DMS 273 treated with DMSO at 0.1 percent for 48 hours (cell line): ENCODE results near the gene GFY.
"Not testable (repeated sequence)": the region's sequence is repeated elsewhere in the genome, so short reads cannot be mapped to it uniquely, and the experiment has no call there.

ENCODE experiments used
- DNase-seq: peaks from one replicate; lab custom pipeline; 2025; lab: John Stamatoyannopoulos, UW

GFY gene

GRCh38 chr19:49444100-49444700, 19.0 kb downstream of the GFY start:
- DNase-seq = not testable (repeated sequence)

- DNase-seq = no peak
Observed at GRCh38 chr19:49445997-49446396, 20.8 kb downstream of the GFY start.

DNA sequence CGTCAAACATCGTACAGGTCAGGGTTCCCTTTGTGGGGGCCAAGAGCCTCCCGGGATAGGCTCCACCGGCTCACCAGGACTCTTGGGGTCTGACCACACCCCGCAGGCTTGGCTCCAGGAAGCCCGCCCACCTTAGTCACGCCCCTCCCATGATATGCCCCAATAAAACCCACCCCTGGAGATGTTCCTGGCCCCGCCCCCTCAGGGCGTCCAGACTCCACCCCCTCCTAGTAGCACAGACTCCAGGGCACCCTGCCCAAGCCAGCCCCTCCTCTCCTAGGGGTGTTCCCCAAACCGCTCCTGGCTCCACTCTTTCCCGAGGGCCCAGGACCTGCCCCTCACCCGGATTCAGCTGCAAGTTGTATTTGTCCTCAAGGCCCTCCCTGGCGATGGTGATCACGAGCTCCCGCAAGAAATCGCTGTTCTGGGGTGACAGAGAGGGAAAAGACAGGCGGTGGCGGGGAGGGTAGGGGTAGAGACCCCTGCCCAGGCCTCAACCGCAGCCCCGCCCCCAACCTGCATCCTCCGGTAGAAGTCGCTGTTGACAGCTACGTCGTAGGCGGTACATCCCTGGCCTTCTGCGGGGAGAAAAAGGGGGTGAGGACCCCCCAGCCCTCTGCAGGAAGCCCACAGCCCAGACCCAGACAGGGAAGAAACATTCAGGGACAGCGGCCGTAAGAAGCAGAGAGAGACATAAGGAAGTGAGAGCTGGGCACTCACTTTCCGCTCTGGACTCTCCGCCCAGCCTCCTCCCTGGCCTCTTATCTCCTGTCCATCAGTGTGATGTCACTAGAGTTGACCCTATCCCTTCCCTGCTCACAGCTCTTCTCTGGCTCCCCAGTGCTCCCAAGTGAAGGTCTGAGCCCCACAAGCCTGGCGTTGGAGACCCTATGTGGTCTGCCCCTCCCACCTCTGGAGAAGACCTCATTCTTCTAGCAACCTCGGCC, 22.6 kb downstream of the GFY start:
- DNase-seq = no peak

DNA sequence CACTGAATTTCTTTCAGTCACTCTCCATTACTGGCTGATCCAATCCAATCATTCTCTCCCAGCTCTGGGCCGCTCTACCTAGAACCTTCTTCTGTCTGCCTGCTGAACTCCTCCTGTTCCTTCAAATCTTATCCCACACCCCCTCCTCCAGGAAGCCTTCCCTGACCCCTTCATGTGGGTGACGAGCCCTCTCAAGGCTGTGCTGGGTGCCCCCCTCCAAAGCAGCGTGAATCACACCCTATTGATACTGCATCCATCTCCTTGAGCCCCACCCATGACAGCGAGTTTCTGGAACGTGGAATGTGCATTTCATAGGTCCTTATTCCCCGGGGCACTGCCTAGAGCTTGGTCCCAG, 23.2 kb downstream of the GFY start:
- no peak for DNase-seq

DNA sequence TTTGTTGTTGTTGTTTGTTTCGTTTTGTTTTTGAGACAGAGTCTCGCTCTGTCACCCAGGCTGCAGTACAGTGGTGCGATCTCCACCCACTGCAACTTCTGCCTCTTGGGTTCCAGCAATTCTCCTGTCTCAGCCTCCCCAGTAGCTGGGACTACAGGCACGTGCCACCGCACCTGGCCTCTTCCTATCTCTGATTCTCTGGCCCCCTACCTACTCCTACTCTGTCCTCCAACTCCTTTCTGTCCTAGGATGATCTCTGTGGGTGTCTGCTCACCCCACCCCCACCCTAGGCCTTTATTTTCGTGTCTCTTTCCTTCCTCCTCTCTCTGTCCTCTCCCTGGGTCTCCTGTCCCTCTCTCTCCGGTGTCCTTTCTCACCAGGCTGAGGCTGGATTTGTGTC, 25.2 kb downstream of the GFY start:
- no peak for DNase-seq

DNA sequence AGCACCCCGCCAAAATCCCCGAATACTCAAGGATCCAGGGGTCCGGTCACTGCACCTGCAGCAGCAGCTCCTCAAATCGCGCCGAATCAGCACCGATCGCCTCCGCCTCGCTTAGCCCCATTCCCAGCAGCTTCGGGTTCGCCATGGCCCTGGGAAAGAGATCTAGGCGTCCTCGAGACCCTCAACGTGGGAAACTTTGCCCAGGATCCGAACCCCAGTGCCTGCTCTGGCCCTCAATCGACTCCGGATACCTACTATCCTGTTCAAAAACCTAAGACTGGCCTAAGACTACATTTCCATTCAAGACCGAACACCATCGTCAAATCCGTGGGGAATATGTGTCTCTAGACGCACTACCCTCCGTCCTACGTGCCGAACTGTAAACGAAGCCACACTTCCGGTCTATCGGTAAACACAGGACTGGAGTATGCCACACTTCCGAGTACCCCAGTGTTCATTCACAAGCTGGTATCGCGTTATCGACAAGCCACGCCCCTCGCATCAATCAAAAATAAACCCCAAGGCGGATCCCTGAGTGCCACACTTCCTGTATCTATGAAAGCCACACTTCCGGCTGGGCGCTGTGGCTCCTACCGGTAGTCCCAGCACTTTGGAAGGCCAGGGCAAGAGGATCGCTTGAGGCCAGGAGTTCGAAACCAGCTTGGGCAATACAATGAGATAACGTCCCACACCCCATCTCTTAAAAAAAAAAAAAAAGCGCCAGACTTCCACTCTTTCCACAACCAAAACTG, 26.4 kb downstream of the GFY start, which contains the start of gene PIH1D1:
Gene PIH1D1, minus strand, starts transcription at position 385 of the 752 bp plus-strand sequence. Its CDS starts 240 bp downstream, at position 145.
- DNase-seq = peak; percentile 99

GRCh38 chr19:49453013-49453756, 28.0 kb downstream of the GFY start, which contains the start of gene ALDH16A1:
Gene ALDH16A1 (plus strand): TSS chr19:49453225. CDS start chr19:49453332, 107 bp downstream.
- peak; percentile 94 for DNase-seq

- no peak for DNase-seq
Observed at GRCh38 chr19:49453757-49454240, 28.6 kb downstream of the GFY start.

GRCh38 chr19:49455773-49456172, 30.6 kb downstream of the GFY start:
- no peak for DNase-seq

DNA sequence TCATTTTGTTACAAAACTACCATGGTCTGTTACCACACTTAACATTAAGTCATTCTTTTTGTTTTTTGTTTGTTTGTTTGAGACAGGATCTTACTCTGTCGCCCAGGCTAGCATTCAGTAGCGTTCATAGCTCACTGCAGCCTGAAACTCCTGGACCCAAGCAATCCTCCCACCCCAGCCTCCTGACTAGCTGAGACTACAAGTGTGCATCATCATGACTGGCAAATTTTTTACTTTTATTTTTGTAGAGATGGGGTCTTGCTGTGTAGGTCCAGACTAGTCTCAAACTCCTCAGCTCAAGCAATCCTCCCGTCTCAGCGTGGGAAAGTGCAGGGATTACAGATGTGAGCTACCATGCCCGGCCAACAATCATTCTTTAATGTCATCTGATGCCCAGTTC, 31.1 kb downstream of the GFY start:
- no peak for DNase-seq

GRCh38 chr19:49458567-49458903, 33.3 kb downstream of the GFY start:
- no peak for DNase-seq

- no peak for DNase-seq
Observed at GRCh38 chr19:49459388-49459787, 34.2 kb downstream of the GFY start.

GRCh38 chr19:49461130-49461529, 35.9 kb downstream of the GFY start:
- not testable (repeated sequence) for DNase-seq

DNA sequence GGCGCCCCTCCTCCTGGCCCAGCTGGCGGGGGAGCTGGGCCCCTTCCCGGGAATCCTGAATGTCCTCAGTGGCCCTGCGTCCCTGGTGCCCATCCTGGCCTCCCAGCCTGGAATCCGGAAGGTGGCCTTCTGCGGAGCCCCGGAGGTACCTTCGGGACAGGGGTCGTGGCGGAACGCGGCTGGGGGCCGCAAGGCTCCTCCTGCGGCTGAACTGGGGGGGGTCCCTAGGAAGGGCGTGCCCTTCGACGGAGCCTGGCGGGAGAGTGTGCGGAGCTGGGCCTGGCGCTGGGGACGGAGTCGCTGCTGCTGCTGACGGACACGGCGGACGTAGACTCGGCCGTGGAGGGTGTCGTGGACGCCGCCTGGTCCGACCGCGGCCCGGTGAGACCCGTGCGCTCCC, 36.5 kb downstream of the GFY start:
- DNase-seq = no peak

DNA sequence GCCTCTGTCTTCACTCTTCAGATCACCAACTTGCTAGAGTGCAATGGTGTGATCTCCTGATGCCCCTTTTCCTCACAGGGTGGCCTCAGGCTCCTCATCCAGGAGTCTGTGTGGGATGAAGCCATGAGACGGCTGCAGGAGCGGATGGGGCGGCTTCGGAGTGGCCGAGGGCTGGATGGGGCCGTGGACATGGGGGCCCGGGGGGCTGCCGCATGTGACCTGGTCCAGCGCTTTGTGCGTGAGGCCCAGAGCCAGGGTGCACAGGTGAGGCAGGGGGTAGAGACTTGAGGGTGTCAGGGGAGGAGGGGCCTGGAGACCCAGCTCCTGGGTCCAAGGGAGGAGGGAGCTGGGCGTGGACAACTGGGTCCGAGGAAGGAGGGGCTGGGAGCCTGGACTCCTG, 37.3 kb downstream of the GFY start:
- no peak for DNase-seq

DNA sequence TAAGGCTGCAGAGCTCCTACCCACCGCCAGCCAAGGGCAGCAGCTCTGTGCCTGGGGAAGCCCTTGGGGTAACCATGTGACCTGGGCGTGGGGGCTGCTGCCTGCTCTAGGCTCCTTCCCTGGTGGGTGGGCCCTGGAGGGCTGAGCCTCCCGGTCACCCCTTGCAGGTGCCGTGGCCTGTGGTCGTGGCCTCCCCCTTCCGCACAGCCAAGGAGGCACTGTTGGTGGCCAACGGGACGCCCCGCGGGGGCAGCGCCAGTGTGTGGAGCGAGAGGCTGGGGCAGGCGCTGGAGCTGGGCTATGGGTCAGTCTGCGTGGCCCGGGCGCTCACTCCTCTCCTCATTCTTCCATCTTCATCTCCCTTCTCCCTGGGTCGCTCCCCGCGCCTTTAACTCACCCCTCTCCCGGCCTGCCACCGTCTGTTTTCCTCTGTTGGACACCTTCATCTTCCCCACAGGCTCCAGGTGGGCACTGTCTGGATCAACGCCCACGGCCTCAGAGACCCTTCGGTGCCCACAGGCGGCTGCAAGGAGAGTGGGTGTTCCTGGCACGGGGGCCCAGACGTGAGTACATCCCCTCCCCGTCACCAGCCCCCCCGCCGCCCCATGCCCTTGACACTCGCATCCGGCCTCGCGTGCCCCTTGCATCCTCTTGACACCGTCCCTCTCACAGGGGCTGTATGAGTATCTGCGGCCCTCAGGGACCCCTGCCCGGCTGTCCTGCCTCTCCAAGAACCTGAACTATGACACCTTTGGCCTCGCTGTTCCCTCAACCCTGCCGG, 39.0 kb downstream of the GFY start:
- no peak for DNase-seq

GRCh38 chr19:49465371-49465770, 40.2 kb downstream of the GFY start:
- DNase-seq = no peak

DNA sequence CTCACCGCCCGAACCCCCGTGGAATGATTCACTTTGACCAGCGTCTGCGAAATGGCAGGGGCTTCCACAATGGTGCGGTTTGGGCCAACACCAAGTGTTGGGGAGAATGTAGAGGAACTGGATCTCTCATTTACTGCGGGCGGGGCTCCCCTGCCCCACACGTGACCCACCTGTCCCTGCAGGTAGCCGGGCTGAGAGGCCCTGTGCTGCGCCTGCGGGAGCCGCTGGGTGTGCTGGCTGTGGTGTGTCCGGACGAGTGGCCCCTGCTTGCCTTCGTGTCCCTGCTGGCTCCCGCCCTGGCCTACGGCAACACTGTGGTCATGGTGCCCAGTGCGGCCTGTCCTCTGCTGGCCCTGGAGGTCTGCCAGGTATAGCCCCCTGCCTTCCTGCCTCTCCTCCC, 43.0 kb downstream of the GFY start:
- no peak for DNase-seq

GRCh38 chr19:49468746-49469447, 43.7 kb downstream of the GFY start:
- DNase-seq = peak; percentile 93
